T-helper 22 cell (primary cell): ENCODE results near the gene FAM98C.
"Not testable (repeated sequence)": the region's sequence is repeated elsewhere in the genome, so short reads cannot be mapped to it uniquely, and the experiment has no call there.

Experiments used
- DNase-seq: peaks from one replicate; pipeline ENCODE4 v3.0.0-alpha.2; 2020; ENCODE audit warnings: low read depth

The FAM98C gene

DNA sequence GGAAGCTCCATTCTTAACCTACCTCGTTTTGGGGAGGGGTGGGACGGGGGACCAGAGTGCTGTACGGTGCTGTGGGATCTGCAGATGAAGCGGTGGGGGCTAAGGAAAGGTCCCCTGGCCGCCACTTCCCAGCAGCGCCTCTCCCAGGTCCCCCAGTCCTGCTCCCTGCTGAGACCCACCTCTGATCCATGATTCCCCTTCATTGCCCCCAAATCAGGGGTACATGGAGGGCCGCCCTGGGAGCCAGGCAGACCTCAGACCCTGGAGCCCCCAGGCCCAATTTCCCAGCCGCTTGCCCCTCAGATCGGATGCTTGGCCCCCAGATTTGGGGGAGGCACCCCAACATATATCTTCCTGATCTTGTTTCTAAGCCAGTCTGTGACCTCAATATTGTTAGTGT, 3.8 kb upstream of the FAM98C start:
- no peak for DNase-seq

DNA sequence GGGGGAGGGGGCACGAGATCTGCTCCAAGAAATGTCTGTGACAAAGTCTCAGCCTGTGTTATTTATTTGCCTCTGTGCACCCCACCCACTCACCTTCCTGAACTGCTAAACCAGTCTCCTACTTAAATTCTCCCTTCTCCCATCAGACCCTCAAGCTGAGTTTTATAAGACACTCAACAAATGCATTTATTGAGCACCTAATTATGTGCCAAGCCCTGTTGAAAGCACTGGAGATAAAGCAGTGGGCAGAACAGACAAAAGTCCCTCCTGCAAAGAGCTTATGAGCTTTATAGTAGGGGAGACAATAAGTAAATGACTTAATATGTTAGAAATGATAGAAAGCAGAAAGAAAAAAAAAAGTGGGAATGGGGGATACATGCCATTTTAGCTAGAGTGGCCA, 3.4 kb upstream of the FAM98C start:
- DNase-seq: no peak

DNA sequence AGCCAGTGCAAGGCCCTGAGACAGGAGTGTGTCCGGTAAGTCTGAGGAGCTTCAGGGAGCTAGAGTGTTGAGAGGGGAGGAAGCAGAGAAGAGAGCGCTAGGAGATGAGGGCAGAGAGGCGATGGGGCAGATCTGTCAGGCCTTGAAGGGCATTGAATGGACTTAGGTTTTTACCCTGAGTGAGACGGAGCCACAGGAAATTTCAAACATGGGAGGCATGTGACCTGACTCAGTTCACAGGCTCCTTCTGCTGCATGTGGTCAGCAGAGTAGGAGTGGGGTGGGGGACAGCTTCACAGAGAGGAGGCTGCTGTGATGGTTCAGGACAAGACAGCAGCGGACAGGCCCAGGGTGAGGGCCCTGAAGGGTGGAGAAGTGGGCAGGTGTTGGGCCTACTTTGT, 2.5 kb upstream of the FAM98C start:
- DNase-seq: no peak

- DNase-seq: no peak
Measured at GRCh38 chr19:38401148-38401547, 1.7 kb upstream of the FAM98C start.

DNA sequence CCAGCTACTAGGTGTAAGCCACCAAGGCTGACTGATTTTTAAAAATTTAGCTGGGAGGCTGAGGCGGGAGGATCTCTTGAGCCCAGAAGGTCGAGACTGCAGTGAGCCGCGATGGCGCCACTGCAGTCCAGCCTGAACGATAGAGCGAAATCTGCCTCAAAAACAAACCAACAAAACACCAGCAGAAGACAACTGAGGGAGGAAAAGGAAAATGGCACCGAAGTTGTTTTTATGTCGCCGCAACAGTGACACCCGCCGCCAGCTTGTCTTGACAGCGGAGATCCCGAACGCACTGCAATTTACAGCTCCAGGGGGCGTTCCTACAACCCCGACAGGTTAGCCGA, 298 bp upstream of the FAM98C start:
- DNase-seq: no peak

DNA sequence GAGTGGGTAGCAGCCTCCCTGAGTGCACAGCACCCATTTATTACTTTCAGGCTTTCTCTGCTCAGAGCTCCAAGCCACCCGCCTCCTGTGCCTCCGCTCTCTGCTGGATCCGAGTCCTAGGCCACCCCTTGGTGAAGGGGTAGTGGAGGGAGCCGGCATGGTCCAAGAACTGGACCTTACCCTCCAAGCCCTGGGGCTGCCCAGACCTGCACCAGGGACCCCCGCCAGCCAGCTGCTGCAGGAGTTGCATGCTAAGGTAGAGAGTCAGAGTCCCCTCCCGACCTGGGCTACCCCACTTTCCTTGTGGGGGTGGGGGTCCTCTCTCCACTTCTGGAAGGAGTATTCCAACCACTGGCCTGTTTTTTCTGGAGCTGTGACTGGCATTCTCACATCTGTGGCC, 2.0 kb downstream of the FAM98C start:
- DNase-seq: no peak

DNA sequence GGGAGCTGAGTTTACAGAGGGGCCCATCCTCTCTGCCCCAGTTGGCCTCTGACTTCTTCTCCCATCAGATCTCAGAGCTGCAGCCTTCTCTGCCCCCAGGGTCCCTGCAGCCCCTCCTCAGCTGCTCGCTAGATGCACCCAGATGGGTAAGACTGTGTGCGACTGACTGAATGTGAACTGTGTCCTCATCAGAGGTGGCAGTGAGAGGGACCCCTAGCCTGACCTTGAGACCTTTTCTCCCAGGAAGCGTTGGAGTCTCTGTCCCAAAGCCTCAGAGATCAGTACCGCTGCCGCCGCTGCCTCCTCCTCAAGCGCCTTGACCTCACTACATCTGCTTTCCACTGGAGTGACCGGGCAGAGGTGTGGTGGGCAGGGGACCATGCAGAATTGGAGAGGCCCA, 2.4 kb downstream of the FAM98C start:
- DNase-seq: no peak

DNA sequence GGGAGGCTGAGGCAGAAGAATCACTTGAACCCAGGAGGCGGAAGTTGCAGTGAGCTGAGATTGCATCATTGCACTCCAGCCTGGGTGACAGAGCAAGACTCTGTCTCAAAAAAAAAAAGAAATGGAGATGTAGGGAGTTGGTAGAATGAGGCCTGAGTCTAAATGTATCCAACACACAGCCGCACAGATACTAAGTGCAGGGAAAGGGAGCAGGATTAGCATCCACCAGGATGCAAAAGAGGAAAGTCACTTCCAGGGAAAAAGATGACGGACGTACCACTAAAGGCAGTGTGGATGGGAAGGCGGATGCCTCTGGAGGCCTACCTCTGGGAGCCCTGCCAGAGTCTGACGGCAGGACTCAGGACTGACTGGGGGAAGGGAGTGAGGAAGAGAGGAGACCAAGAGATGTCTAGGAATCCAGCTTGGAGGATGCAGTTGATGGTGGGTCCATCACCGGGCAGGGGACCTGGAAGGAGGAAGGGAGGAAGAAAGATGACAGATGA, 6.8 kb downstream of the FAM98C start:
- no peak for DNase-seq

- not testable (repeated sequence) for DNase-seq
Measured at GRCh38 chr19:38410407-38410806, 7.5 kb downstream of the FAM98C start.

GRCh38 chr19:38411041-38411712, 8.3 kb downstream of the FAM98C start:
- no peak for DNase-seq

DNA sequence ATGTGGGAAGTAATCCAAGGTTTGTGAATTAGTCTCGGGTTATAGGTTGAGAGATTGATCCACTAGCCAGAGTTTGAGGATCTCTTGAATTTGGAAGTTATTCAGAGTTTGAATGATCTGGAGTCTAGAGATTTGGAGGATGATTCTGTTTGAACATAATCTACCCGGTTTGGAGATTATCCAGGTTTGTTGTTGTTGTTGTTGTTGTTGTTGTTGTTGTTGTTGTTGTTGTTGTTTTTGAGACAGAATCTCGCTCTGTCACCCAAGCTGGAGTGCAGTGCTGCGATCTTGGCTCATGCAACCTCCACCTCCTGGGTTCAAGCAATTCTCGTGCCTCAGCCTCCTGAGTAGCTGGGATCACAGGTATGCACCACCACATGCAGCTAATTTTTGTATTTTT, 9.0 kb downstream of the FAM98C start:
- not testable (repeated sequence) for DNase-seq

DNA sequence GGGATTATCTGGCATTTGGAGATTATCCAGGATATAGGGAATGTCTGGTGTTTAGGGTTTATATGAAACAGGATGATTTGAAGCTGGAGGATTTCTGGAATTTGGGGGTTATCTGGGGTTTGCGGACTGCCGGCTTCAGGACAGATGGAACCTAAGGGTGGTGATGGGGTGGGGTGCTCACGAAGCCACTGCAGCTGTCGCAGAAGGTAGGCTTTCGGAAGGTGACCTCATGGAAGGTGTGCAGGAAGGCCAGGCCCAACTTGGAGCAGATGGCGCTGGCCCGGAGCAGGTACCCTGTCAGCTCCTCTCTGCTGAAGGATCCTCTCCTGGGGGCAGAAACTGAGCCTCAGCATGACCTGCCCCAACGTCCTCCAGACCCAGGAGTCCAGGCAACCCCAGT, 9.6 kb downstream of the FAM98C start:
- no peak for DNase-seq

DNA sequence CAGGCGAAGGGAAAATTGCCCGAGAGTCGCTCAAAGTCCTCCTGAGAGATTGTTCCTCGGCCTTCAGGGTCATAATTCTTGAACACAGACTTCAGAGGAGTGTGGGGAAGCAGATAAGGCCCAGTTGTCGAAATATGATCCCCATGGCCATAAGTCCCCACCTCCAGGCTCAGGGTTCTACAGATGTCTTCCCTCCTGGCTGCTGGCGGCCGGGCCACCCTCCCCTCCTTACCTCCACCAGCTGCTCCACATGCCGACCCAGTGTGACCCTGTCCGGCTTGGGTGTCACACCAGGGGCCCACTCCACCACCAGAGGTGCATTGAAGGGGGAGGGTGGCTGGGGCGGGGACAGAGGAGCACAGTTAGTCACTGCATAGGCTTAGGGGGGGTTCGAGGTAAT, 10.1 kb downstream of the FAM98C start:
- DNase-seq: no peak

- DNase-seq: no peak
Measured at GRCh38 chr19:38413416-38413815, 10.5 kb downstream of the FAM98C start.

- no peak for DNase-seq
Measured at GRCh38 chr19:38417146-38417543, 14.3 kb downstream of the FAM98C start.

DNA sequence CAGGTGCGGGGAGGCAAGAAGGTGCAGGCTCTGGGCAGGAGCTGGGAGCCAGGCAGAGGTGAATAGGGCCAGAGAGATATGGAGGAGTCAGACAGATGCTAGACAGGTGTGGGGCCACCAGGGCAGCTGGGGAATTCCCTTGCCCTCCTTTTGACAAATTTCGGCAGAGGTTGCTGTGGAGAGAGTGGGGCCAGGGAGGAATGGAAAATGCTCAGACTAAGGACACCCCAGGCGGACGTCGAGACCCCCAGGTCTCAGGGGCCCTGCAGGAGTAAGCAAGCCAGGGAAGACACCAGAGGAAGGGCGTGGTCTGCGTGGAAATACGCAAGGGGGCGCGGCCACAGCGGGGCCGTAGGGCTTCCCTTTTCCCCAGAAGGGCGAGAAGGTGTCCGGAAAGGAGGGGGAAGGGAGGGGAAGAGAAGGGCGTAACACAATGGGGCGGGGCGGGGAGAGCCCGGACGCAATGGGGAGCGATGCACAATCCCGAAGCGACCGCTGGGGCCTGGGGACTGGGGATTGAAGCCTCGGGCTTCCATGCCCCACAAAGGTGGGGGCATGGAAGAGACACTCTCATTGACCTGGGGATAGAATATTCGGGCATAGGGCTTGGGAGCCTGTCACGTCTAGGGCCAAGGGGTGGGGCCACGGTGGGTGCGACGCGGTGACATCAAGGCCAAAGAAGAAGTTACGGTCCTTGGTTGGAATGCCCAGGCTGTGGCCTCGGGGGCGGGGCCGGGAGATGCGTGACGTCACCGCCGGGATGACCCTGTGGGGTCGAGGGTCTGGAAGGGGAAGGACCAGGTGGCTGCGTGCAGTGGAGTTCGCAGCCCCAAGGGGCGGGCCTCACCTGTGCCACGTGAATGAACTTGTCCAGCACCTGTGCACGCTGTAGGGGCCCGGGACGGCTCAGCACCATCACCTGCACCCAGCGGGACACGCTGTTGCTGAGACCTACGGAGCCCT, 14.9 kb downstream of the FAM98C start:
- peak; percentile 25 for DNase-seq

DNA sequence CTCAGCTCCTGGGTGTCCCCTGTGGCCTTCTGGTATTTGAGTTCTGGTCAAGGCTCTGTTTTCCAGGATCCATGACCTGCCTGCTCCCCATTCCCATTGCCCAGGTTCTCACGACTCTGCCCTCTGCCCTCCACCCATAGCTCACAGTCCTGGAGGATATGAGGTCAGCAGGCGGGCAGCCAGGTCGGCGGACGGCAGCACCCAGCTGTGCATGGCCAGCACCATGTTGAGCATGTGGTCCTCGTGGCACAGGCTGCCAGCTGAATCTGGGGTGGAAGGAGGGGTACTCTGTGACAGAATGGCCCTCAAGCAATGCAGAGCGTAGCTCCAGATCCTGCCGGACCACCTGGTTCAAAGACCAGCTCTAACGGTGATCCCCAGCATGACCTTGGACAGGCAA, 18.0 kb downstream of the FAM98C start:
- no peak for DNase-seq

GRCh38 chr19:38421856-38422255, 19.0 kb downstream of the FAM98C start:
- DNase-seq: no peak

GRCh38 chr19:38422438-38422837, 19.5 kb downstream of the FAM98C start:
- no peak for DNase-seq

DNA sequence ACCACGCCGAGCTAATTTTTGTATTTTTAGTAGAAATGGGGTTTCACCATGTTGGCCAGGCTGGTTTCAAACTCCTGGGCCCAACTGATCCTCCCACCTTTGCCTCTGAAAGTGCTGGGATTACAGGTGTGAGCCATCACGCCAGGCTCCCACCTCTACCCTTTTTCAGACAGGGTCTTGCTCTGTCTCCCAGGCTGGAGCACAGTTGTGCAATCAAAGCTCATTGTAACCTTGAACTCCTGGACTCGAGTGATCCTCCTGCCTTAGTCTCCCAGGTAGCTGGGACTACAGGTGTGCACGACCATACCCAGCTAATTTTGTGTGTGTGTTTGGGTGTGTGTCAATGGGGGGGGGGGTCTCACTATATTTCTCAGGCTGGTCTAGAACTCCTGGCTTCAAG, 21.4 kb downstream of the FAM98C start:
- no peak for DNase-seq

DNA sequence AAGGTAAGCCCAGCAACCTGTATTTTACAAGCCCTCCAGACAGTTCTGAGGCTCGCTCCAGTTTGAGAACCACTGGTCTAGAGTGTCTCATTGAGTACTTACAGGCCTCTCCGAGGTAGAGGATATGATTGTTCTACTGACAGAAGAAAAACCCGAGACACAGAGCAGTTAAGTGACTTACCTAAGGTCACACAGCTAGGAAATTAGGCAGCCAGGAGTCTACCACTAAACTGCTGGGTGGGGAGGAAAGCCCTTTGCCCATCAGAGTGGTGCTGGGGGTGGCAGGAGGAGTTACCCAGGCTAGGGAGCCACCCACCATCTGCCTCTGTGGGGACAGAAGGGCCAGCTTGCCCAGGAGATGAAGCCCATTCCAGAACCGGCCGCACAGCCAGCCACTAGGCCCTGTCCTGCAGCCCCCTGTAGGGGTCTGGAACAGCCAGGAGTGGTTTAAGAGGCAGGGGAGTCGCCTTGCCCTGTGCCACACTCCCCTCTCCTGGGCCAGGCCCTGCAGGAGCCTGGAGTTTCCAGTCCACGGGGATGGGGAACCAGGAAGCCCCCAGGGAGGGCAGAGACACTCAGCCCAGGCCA, 22.4 kb downstream of the FAM98C start:
- no peak for DNase-seq

GRCh38 chr19:38425810-38426466, 23.0 kb downstream of the FAM98C start, which contains the start of gene RASGRP4:
Gene RASGRP4 (minus strand): TSS chr19:38426219. CDS start chr19:38426091, 128 bp downstream.
- peak; percentile 39 for DNase-seq
